ENCODE data around the gene OR1L1.

OR1L1 gene

GRCh38 chr9:122661416-122661815, at the start of gene OR1L1:
Gene OR1L1, plus strand, starts transcription at chr9:122661716. Its CDS starts 0 bp downstream, at chr9:122661716.
- no peak for DNase-seq (ENCODE audit: low read depth in 3 of 3)

- no peak for DNase-seq (ENCODE audit: low read depth in 3 of 3)
These were observed 47.2 kb upstream of the OR1L1 start, which contains the start of gene OR1Q1 for GRCh38 chr9:122614362-122614761. Gene OR1Q1, plus strand, starts transcription at chr9:122614738. Its CDS starts 0 bp downstream, at chr9:122614738.

- DNase-seq (ENCODE audit: low read depth in 3 of 3): no peak
These were observed 41.5 kb upstream of the OR1L1 start for GRCh38 chr9:122619996-122620395.

- DNase-seq (ENCODE audit: low read depth in 3 of 3): no peak
These were observed 19.3 kb upstream of the OR1L1 start for GRCh38 chr9:122642226-122642625.

- no peak for DNase-seq (ENCODE audit: low read depth in 3 of 3)
These were observed 5.1 kb upstream of the OR1L1 start for GRCh38 chr9:122656378-122656777.

GRCh38 chr9:122657527-122657926, 4.0 kb upstream of the OR1L1 start, which contains the start of gene OR1B1:
Gene OR1B1, minus strand, starts transcription at chr9:122657627.
- no peak for DNase-seq (ENCODE audit: low read depth in 3 of 3)

GRCh38 chr9:122672481-122672880, 11.0 kb downstream of the OR1L1 start:
- no peak for DNase-seq (ENCODE audit: low read depth in 3 of 3)

- no peak for DNase-seq (ENCODE audit: low read depth in 3 of 3)
These were observed 23.3 kb downstream of the OR1L1 start for GRCh38 chr9:122684851-122685250.

GRCh38 chr9:122695696-122696095, 34.2 kb downstream of the OR1L1 start:
- DNase-seq (ENCODE audit: low read depth in 3 of 3): no peak
